RWPE1 (cell line): Measurements from ENCODE around the gene TMEM182.

ENCODE experiments used
- CTCF ChIA-PET: fragments of 350-600 bp; sonication (Branson Sonifier 250); formaldehyde crosslinking; extraction: SDS; loops from one replicate; lab custom pipeline; 2021; lab: Yijun Ruan, JAX
- POLR2A ChIA-PET: fragments of 400-600 bp; formaldehyde crosslinking; extraction: SDS; loops from one replicate; lab custom pipeline; 2020; ENCODE audit warnings: antibody characterized with exemption; ENCODE audit not compliant: low non-redundant PET; lab: Yijun Ruan, JAX
- DNase-seq: peaks from one replicate; pipeline ENCODE4 v3.0.0; 2012; ENCODE audit warnings: low spot score
- H3K27ac ChIP-seq: fragments of 450-650 bp; 2 replicates; pipeline ENCODE4 v1.5.1; 2017
- TF ChIP-seq, protein P1 (sequence below): fragments of 450-650 bp; conservative IDR thresholded peaks from 2 replicates; pipeline ENCODE4 v1.5.1; 2017; ENCODE audit warnings: low read depth, mild to moderate bottlenecking

TMEM182 gene

DNA sequence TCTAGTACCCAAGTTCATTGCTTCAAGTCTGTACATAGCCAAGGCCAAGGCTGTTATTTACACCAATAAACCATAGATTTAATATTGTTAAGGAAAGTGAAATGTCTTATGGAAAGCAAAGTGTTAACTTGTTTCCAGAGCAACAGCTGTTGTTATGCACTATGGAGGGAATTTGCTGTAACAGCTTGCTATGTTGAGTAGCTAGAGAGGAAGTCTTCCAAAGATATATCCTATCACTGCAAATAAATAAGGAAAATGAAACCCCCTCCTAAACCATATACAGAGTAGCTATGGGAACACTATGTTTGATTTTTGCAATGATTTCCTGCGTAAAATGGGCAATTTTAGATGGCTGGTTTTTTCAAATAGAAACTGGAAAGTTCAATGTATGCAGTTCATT is 21.1 kb downstream of the TMEM182 start:
- CTCF ChIA-PET: interaction anchor here (0.6 kb wide), 1 partner anchor 34 kb away, joined by 3 read pairs; no protein-coding TSS in a partner anchor
- no peak for DNase-seq
- POLR2A ChIA-PET: no interaction called here
- H3K27ac ChIP-seq: no peak overlapping the region
- TF ChIP-seq, protein P1, sequence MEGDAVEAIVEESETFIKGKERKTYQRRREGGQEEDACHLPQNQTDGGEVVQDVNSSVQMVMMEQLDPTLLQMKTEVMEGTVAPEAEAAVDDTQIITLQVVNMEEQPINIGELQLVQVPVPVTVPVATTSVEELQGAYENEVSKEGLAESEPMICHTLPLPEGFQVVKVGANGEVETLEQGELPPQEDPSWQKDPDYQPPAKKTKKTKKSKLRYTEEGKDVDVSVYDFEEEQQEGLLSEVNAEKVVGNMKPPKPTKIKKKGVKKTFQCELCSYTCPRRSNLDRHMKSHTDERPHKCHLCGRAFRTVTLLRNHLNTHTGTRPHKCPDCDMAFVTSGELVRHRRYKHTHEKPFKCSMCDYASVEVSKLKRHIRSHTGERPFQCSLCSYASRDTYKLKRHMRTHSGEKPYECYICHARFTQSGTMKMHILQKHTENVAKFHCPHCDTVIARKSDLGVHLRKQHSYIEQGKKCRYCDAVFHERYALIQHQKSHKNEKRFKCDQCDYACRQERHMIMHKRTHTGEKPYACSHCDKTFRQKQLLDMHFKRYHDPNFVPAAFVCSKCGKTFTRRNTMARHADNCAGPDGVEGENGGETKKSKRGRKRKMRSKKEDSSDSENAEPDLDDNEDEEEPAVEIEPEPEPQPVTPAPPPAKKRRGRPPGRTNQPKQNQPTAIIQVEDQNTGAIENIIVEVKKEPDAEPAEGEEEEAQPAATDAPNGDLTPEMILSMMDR: no peak

DNA sequence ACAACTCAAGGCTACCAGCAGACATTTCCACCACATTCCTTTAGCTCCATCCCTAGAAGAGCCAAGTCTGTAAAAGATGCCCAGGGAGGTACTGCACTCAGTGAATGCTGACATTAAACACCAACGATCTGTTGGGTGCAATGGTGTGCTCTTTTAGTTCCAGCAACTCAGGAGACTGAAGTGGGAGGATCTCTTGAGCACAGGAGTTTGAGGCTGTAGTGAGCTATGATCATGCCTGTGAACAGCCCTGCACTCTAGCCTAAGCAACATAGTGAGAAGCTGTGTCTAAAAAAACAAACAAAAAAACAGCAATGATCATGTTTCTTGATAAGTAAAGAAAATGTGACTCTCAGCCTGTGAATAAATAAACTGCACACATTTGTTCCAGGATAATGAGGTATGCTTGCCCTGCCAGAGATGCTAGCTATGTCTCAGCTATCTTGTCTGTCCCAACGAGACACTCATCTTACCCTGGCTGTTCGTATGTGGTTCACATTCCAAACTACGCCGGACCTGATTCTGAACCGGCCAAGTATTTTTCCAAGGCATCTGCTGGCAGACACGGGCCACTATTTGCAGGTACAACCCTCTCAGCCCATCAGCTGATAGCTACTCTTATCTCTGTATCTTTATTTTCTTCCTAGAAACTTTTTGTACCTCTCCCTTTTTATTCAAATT is 21.8 kb downstream of the TMEM182 start:
- CTCF ChIA-PET: interaction anchor here (0.6 to 0.7 kb wide), 2 partner anchors 30 to 35 kb away, joined by 3 to 5 read pairs; no protein-coding TSS in a partner anchor
- no peak overlapping the region for H3K27ac ChIP-seq
- POLR2A ChIA-PET: no interaction called here
- TF ChIP-seq, protein P1: no peak
- no peak for DNase-seq

DNA sequence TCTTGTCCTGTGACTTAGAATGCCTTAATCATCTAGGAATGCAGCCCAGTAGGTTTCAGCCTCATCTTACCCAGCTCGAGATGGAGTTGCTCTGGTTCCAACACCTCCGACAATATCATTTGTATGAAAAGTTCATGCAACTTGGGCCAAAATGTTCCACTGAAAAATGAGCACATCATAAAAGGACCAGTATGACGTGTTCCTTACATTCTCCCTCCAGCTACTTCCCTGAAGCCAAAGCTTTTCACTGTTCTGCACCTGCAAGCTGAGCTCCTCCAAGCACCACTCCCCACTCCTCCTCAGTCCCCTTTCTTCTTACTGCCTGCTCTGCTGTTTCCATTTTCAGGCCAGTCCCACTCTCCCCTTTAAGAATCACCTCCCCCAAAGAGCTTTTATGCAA is 23.1 kb downstream of the TMEM182 start:
- no peak for DNase-seq
- POLR2A ChIA-PET: no interaction called here
- CTCF ChIA-PET: no interaction called here
- H3K27ac ChIP-seq: no peak overlapping the region
- TF ChIP-seq, protein P1: no peak

DNA sequence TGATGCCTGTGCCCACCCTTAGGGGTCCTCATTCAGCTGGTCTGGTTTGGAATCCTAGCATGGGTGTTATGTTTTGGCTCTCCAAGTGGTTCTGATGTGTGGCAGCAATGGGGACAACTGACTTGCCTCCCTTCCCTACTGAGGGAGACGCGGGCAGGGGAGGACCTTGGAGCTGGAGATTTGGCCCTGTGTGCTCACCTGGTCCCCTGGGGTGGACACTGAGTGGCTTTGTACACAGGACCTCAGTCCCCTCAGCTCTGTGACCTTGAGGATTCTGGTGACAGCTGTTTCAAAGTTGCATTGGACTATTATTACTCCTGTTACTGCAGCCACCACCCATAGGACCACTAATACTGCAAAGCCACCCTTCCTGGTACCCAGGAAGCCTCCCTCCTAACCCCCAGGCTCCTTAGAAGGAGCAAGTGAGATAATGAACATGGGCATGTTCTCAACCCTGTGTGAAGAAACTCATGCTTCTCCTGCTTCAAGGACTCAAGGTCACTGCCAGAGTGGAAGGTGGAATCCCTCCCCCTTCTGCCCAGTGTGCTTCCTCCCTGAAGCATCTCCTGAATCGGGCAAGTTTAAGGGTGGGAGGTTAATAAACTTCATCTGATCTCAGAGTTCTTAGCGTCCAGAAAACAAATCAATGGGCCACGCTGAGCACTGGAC is 26.5 kb downstream of the TMEM182 start:
- TF ChIP-seq, protein P1: no peak
- H3K27ac ChIP-seq: no peak overlapping the region
- POLR2A ChIA-PET: no interaction called here
- CTCF ChIA-PET: no interaction called here
- DNase-seq: no peak

DNA sequence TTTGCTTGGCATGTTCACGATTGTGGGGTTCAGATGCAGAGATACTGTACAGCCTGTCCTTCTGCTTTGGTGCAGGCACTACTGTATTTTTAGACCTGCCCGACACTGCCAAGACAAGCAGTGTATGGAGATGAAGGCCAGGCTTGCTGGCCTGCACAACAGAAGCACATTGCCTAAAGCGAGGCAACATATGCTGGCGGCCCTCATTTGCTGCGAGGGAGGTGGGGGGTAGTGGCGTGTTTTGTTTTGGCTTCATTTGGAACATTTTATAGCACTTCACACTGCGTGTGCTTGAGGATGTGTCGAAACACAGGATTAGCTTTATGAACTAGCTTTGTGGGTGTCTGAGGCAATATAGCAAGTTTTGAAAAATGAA is 27.0 kb downstream of the TMEM182 start:
- TF ChIP-seq, protein P1: no peak
- ChIA-PET POLR2A (no interaction called here), CTCF (no interaction called here)
- no peak for DNase-seq
- no peak overlapping the region for H3K27ac ChIP-seq

- no peak for DNase-seq
- ChIA-PET POLR2A (no interaction called here), CTCF (interaction anchor here (0.7 kb wide), 1 partner anchor 20 kb away, joined by 3 read pairs; no protein-coding TSS in a partner anchor)
- TF ChIP-seq, protein P1: no peak
- H3K27ac ChIP-seq: no peak overlapping the region
These were observed 27.7 kb downstream of the TMEM182 start for GRCh38 chr2:102789349-102790090.
